ENCODE results near the gene ITLN2.

Gene ITLN2

DNA sequence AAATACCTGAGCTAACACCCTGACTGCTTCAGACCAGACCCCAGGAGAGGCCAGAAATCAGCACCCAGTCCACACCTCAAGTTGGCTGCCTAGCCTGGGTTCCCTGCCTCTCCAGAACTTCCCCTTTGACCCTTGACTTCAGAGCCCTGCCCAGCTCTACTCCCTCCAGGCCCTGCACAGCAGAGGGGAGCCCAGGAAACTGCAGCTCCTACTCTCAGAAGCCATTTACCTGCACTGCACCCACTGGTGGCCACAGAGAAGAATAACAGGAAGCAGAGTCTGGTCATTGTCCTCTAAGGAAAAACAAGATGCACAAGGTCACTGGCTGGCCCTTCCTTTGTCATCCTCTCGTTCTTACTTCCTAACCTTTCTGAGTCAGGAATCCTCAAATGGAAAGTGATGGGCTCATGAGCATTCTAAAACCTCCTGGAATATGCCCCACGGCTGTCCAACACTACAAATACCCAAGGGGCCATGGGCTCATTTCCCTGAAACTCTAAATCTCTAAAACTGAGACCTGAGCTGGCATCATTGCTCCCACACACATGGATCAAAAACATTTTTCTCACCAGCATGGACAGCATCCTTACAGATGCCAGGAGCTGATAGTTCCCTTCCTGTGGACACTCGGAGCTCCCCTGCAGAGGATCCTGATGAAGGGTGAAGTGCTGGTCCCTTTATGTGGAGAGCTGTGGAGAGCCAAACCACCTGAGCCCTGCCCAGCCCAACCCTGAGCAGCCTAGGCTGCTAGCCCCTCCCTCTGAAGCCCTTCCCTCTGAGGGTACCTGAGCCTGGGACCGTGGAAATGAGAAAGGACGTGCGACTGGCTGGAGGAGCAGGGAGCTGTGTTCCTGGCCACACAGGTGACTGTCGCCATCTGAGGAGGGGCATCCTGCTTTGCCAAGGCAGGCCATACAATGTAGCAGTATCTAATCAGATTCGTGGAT is at the start of gene ITLN2:
ITLN2 (minus strand) TSS at position 652 of the 947 bp plus-strand sequence; CDS start at position 584, 68 bp downstream.
- in situ Hi-C loops (cut with MboI; ENCODE audit: low sequenced_read_pairs) = loop anchor here (5.0 to 10.0 kb wide), 2 partner anchors 122 to 280 kb away; no protein-coding TSS in a partner anchor

DNA sequence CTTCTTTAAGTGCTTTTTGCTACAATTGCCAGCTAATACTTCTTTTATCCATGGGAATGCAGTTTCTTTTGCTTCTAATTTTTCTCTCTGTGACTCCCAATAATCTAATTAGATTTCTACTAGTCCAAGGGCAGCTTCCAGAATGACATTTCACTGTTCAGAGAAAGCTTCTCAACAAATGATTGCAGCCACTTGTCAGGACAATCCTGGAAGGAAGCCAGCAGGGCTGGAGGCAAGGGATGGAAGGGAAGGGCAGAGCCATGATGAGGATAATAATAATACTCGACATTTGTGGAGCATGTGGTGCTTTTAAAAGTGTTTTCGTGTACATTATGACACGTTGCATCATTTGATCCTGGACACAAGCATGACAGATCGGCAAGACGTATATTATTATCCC is 46.9 kb upstream of the ITLN2 start:
- in situ Hi-C loops (cut with MboI; ENCODE audit: low sequenced_read_pairs) = no loop called here

DNA sequence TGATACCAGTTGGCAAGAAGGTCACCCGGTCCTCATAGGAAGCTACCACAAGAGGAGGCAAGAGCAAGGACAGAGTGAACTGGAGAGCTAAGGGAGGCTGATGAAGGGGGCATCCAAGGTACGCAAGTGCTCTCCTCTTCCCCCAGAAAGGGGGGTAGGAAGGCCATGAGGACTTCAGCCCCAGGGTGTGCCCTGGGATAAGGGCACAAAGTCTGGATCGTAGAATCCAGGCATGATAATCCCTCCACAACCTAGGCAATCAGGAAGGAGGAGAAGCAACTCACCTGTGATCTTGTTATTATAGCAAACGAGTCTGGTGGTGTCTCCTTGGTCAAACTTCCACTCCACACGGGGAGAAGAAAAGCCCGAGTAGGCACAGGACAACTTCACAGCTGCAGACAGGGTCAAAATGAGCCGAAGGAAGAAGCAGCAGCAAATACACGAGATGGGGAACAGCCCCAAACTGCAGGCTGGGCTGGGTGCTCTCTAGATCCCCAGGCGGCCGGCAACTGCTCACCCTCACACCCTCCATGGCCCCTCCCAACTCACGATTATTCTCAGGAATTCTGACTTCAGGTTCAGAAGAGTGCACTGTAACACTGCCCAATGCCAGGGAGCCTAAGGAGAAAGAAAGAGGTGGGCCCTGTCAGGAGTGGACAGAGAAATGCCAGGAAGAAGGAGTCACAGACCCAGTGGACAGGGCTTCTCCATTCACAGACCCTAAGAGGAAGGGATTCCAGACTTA is 46.3 kb upstream of the ITLN2 start:
- in situ Hi-C loops (cut with MboI; ENCODE audit: low sequenced_read_pairs) = no loop called here

DNA sequence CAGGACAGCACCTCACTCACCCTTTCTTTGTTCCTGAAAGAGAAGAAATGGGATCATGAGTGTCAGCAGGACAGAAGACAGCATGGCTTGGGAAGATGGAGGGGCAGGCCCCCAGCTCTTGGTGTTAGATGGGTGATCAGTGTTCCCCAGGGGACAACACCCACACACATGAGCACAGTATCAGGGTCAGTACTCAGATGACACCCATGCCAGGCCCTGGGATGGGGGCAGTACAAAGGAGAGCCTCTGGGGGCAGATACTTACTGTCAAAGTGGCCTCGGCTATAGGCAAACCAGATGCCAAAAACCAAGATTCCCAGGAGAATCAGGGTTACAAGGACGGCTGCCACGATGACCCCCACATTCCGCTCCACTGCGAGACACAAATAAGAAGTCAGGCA is 44.8 kb upstream of the ITLN2 start:
- in situ Hi-C loops (cut with MboI; ENCODE audit: low sequenced_read_pairs) = loop anchor here (5.0 to 10.0 kb wide), 3 partner anchors 85 to 383 kb away; partner anchors contain the start of gene NECTIN4

DNA sequence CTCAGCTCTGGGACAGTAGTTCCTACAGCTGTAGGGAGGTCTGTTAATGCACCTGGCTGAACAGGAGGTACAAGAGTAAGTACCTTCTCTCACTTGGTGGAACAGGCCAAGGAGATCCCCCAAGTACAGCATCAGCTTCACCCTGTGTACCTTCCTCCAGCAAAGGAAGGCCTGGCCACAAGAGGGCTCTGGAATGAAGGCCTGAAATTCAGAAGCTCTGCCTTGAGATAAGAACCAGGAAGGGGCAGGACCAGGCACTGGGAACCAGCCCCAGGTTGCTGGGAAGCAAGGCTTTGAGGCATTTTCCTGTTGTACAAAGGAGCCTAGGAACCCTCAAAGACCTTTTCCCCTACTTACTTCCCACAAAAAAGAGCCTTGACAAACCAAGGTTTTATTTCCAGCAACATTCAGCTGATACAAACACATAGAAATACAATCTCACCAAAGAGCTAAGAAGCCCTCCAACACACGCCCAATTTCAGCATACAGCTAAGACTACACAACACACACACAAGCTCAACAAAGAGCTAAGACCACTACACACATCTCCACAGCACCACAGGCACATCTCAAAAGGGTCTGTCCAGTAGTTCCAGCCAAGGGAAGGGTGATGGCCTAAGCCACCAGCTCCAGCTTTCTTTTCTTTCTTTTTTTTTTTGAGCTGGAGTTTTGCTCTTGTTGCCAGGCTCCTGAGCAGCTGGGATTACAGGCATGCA is 42.9 kb upstream of the ITLN2 start:
- in situ Hi-C loops (cut with MboI; ENCODE audit: low sequenced_read_pairs) = loop anchor here (5.0 to 10.0 kb wide), 3 partner anchors 87 to 385 kb away; partner anchors contain the start of gene NECTIN4

DNA sequence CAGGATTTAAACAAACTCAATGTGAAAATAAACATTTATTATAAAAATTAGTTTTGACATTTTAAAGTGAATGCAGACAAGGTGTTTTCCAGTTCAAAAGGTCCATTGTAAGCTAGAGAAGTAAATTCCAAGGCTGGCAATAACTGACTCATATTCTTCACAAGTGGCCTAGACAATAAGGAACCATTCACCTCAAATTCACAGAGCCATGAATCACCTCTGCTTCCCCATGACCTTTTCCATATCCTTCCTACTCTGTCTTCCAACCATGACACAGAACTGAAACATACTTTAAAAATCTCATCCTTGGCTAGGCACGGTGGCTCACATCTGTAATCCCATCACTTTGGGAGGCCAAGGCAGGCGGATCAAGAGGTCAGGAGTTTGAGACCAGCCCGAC is 41.6 kb upstream of the ITLN2 start:
- in situ Hi-C loops (cut with MboI; ENCODE audit: low sequenced_read_pairs) = loop anchor here (5.0 to 10.0 kb wide), 3 partner anchors 89 to 386 kb away; partner anchors contain the start of gene NECTIN4

DNA sequence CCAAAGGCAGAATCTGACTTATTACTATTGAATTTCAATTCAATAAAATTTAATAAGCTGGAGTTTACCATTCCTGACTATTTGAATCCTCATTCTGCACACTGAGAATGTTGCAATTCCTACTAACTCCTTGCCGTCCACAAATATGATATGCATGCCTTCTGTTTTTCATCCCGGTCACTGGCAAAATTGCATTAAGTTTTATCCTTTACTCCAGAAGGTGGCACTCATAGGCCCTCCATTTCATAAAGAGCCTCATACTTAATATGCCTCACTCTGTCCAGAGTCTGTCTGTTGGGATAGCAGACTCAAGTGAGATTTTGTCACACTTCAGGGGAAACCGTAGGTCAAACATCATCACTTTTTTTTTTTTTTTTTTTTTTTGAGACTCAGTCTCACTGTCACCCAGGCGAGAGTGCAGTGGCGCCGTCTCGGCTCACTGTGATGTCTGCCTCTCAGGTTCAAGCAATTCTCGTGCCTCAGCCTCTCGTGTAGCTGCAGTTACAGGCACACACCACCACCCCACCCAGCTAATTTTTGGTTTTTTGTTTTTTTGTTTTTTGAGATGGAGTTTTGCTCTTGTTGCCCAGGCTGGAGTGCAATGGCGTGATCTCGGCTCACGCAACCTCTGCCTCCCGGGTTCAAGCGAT is 39.1 kb upstream of the ITLN2 start:
- in situ Hi-C loops (cut with MboI; ENCODE audit: low sequenced_read_pairs) = loop anchor here (10.0 kb wide), 2 partner anchors 91 to 151 kb away; partner anchors contain the start of gene NECTIN4

DNA sequence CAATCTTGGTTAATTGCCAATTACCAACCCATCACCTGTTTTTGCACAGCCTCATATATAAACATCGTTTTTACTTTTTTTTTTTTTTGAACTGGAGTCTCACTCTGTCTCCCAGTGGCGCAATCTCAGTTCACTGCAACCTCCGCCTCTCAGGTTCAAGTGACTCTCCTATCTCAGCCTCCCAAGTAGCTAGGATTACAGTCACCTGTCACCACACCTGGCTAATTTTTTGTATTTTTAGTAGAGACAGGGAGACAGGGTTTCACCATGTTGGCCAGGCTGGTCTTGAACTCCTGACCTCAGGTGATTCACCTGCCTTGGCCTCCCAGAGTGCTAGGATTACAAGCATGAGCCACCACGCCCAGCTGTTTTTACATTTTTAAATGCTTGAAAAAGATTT is 37.4 kb upstream of the ITLN2 start:
- in situ Hi-C loops (cut with MboI; ENCODE audit: low sequenced_read_pairs) = loop anchor here (10.0 kb wide), 2 partner anchors 93 to 153 kb away; partner anchors contain the start of gene NECTIN4

DNA sequence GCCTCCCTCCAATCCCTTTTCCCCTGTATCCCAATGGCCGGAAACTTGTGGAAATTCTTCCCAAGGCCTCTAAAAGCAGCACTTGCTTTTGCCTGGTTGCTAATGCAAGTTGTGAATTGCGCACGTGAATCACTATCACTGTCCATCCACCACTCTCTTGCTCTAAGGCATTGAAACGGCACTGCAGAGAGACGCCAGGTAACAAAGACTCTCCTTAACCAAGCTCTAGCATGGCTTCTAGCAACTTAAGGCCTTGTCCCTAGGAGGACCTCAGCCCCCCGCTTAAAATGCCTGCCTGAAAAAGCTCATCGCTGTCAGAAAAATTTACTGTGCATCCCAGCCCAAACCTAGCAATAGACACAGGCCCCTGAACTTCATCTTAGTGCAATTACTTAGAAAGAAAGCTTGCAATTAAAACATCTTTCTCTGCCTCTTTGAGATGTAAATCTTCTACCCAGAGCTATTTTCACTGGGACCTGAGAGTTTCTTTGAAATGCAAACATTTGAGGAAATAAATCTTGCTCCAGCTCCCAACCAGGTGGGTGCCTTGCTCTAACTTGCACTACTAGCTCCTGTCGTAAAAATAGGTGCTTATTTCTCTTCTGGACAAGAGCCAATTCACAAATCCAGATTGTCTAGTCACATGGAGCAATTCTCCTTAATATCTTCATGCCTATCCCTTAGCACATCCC is 32.9 kb upstream of the ITLN2 start:
- in situ Hi-C loops (cut with MboI; ENCODE audit: low sequenced_read_pairs) = no loop called here

DNA sequence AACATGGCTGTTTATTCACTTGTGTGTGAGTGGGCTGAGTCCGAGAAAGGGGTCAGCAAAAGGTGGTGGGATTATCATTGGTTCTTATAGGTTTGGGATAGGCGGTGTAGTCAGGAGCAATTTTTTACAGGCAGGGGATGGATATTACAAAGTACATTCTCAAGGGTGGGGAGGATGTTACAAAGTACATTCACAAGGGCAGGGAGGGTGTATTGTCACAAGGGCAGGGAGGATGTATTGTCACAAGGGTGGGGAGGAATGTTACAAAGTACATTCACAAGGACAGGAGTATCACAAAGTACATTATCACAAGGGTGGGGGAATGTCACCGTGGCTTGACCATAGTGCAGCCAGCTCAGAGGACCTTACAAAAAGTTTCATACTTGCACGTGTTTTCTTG is 31.1 kb upstream of the ITLN2 start:
- in situ Hi-C loops (cut with MboI; ENCODE audit: low sequenced_read_pairs) = no loop called here

DNA sequence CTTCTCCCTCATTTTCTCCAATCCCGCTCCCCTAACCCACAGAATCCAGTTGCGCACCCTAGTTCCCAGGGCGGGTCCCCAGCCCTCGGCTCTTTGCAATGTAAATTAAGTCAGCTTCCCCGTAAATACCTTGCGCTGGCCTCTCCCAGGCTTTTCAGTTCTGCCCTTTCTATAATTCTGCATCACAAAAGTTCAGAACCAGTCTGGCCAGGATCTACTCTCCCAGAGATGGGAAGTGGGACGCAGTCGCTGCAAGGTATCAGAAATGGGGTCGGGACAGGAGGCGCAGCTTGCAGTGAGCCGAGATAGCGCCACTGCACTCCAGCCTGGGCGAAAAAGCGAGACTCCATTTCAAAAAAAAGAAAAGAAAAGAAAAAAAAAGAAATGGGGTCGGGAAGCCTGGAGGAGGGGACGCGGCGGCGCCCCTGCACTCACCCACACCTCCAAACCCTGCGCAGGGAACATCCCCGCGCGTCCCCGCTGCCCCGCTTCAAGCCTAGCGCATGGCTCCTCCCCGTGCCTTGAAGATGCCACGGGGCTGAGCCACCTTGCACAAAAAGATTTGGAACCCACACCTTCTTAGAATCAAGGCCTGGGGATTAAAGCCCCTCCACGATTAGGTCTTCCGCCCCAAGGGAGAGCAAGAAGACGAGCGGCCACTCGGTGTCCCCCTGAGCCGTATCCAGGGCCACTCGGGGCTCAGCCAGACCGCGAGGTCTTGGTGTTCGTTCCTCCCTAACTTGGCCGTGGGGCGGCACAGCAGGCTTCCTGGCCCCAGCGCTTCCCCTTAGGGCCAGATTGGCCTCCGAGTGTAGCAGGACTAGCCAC is 27.2 kb upstream of the ITLN2 start:
- in situ Hi-C loops (cut with MboI; ENCODE audit: low sequenced_read_pairs) = no loop called here

DNA sequence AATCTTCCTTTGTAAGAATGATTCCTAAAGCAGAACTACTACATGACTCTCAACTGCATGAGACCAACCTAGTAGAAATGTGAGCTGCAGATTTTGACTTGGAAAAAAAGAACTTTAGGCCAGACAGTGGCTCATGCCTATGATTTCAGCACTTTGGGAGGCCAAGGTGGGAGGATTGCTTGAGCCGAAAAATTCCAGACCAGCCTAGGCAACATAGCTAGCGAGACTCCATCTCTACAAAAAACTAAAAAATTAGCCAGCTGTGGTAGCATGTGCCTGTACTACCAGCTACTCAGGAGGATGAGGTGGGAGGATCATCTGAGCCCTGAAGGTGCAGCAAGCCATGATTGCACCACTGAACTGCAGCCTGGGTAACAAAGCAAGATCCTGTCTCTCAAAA is 24.7 kb upstream of the ITLN2 start:
- in situ Hi-C loops (cut with MboI; ENCODE audit: low sequenced_read_pairs) = no loop called here

DNA sequence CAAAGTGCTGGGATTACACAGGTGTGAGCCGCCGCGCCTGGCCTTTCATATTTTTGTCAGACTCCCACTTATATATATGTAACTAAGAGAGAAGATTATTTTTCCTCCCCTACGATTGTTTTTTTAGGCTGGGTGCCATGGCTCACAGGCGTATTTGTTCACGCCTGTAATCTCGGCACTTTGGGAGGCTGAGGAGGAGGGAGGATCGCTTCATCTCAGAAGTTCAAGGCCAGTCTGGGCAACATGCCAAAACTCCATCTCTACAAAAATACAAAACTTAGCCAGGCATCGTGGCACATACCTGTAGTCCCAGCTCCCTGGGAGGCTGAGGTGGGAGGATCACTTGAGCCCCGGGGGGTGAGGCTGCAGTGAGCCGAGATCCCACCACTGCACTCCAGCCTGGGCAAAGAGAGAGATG is 23.9 kb upstream of the ITLN2 start:
- in situ Hi-C loops (cut with MboI; ENCODE audit: low sequenced_read_pairs) = no loop called here

DNA sequence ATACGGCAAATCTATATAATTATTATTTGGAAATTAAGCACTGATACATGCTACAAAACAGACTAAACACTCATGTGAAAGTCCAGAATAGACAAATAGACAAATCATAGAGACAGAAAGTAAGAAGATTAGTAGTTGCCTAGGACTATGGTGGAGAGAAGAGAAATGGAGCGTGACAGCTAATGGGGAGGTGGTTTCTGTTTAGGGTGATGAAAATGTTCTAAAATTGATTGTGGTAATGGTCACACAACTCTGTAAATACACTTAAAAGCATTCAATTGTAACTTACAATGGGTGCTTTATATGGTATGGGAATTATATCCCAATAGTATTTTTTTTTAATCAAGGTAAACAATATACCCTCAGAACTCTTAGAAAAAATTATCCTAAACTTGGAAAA is 20.4 kb upstream of the ITLN2 start:
- in situ Hi-C loops (cut with MboI; ENCODE audit: low sequenced_read_pairs) = no loop called here

DNA sequence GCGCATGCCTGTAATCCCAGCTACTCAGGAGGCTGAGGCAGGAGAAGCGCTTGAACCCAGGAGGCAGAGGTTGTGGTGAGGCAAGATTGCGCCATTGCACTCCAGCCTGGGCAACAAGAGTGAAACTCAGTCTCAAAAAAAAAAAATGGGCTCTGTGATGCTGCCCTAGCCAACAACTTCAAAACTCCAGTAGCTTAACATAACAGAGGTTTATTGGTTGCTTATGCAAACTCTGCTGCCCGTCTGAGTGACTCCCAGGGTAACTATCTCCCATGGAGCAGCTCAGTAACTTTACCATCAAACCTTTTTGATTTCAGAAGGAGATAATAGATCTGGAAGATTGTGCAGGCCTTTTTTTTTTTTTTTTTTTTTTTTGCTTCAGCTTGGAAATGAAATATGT is 18.9 kb upstream of the ITLN2 start:
- in situ Hi-C loops (cut with MboI; ENCODE audit: low sequenced_read_pairs) = no loop called here

DNA sequence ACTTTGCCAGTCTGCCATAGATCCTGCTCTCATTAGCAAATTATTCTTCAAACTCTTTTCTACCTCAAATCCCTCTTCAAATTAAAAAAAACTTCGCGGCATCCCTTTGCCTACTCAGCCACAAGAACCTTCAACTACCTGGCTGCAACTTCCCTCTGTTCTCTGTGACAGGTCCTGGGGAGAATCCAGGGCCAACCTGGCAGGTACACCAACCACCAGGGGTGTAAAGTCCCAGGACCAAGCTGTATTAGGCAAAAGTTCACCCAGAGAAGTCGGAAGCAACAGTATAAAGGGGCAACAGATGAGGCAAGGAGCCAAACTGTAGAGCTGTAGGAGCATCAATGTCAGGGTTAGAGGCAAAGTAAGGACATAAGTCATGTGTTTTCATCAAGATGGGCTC is 18.3 kb upstream of the ITLN2 start:
- in situ Hi-C loops (cut with MboI; ENCODE audit: low sequenced_read_pairs) = no loop called here

DNA sequence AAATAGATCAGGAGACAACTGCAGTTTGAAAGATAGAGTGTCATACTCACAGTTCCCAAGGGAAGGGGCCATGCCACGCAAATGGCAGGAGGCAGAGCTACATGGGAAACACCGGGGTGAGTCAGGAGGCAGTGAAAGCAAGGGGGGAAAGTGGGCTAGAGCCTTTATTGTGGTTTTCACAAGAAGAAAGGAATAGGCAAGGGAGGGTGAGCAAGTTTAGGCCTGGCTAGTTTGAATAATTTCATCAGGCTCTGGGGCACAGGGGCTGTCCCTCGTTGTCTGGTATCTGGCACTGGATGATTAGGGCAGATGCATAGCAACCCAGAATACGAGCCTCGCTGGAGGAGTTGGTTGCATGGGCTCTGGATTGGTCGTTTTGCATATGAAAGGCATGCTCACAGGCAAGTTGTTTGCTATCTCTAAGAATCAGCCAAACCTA is 17.0 kb upstream of the ITLN2 start:
- in situ Hi-C loops (cut with MboI; ENCODE audit: low sequenced_read_pairs) = no loop called here

DNA sequence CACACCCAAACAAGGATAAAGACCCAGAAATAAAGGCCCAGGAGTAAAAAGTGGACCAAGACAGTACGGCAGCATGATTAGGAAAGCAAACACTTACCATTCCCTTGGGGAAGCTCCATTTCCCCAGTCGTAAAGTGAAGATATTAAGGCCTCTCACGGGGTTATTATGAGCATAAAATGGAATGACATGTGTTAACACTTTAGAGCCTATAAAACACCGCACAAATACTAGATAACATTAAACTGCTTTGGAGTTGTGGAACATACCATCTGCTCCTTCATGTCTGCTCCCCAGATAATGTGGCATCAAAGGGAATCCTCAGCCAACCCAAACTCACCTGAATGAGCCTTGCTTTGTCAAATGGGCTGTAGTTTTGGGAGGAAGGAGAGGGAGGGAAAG is 8.9 kb upstream of the ITLN2 start:
- in situ Hi-C loops (cut with MboI; ENCODE audit: low sequenced_read_pairs) = no loop called here

DNA sequence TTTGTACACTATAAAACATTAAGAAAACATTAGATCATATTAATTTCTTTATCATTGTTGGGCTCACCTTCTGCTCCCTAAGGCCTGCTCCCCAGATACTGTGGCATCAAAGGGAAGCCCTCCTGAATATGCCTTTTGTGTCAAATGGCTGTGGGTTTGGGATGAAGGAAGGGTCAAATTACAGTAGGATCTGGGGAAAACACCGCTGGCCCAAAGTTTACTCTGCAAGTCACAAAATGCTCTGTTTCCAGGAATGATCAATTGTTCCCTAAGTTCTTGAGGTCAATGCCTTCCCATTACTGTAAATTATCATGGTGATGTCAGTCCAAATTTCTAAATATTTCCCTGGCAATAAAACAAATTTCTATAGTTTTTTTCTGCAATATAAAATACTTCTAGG is 6.8 kb upstream of the ITLN2 start:
- in situ Hi-C loops (cut with MboI; ENCODE audit: low sequenced_read_pairs) = no loop called here

All from HL-60/S4 (cell line).